Epithelial cell of esophagus (primary cell): ENCODE data around the gene SLC6A1.

Experiments
- DNase-seq: peaks from one replicate; pipeline ENCODE4 v3.0.0; 2010; ENCODE audit warnings: low read depth
- H3K4me3 ChIP-seq: 2 replicates; pipeline ENCODE4 v1.5.1; 2011; ENCODE audit warnings: mild to moderate bottlenecking, low read length, control low read depth
- TF ChIP-seq, protein P1 (sequence below): IDR thresholded peaks from 2 replicates; pipeline ENCODE4 v1.5.1; 2011; ENCODE audit warnings: low read depth, mild to moderate bottlenecking, low read length, control low read depth, inconsistent platforms; ENCODE audit not compliant: insufficient read depth; ENCODE audit errors: missing control alignments

SLC6A1 gene

GRCh38 chr3:10988991-10989484, 3.5 kb upstream of the SLC6A1 start:
- H3K4me3 ChIP-seq = no peak overlapping the region
- DNase-seq = no peak
- TF ChIP-seq, protein P1, sequence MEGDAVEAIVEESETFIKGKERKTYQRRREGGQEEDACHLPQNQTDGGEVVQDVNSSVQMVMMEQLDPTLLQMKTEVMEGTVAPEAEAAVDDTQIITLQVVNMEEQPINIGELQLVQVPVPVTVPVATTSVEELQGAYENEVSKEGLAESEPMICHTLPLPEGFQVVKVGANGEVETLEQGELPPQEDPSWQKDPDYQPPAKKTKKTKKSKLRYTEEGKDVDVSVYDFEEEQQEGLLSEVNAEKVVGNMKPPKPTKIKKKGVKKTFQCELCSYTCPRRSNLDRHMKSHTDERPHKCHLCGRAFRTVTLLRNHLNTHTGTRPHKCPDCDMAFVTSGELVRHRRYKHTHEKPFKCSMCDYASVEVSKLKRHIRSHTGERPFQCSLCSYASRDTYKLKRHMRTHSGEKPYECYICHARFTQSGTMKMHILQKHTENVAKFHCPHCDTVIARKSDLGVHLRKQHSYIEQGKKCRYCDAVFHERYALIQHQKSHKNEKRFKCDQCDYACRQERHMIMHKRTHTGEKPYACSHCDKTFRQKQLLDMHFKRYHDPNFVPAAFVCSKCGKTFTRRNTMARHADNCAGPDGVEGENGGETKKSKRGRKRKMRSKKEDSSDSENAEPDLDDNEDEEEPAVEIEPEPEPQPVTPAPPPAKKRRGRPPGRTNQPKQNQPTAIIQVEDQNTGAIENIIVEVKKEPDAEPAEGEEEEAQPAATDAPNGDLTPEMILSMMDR = no peak

DNA sequence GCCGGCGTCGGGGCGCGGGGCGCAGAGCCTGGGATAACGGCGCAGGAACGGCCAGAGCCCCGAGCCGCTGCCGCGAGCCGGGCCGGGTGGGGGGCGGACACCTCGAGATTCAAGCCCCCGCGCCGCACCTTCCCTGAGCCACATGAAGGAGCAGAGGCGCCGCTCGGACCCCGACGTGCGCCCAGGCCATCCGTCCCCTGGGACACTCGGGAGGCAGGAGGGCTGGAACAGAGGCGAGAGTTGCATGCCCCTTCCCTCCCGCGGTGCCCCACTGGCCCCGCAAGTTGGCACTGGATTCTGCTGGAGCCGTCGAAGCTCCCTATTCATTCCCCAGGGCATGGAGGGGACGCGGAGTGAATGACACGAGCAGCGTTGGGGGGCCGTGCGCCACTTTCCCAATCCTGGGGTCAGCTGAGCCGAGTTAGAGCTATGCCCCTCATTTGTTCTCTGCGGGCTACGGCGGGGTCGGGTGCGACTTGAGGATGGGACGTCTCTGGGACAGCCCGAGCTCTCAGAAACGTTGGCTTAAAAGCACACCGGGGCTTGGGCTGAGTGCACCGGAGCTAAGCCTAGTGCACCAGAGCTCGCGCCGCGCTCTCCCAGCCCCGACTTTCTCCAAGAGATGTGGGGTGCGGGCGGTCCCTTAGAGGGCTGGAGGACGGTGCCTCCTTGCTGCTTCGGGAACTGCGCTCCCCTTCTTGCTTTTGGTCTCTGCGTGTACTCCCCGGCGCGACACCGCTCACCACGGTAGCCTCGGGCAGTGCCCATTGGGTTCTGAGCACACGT, 588 bp downstream of the SLC6A1 start:
- TF ChIP-seq, protein P1 = no peak
- DNase-seq = no peak
- no peak overlapping the region for H3K4me3 ChIP-seq

- TF ChIP-seq, protein P1 = no peak
- no peak overlapping the region for H3K4me3 ChIP-seq
- DNase-seq = no peak
Measured at GRCh38 chr3:10993729-10994065, 1.1 kb downstream of the SLC6A1 start.

DNA sequence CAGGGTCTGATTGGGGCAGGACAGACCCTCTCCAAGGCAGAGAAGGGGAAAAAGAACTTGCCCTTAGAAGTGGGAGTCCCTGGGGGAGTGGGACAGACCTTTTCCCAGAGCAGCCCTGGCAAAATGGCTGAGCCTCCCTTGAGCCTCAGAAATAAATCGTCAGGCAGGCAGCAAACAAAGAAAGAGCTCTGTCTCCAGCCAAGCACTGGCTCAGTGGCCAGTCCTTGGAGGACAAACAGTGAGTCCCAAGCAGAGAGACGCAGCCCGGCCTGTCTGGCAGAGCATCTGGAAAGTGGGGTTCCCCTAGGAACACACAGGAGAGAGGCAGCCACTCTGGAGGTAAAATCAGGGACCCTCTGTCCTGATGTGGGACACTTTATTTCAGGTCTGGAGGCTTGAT, 1.8 kb downstream of the SLC6A1 start:
- no peak overlapping the region for H3K4me3 ChIP-seq
- no peak for DNase-seq
- TF ChIP-seq, protein P1 = no peak

DNA sequence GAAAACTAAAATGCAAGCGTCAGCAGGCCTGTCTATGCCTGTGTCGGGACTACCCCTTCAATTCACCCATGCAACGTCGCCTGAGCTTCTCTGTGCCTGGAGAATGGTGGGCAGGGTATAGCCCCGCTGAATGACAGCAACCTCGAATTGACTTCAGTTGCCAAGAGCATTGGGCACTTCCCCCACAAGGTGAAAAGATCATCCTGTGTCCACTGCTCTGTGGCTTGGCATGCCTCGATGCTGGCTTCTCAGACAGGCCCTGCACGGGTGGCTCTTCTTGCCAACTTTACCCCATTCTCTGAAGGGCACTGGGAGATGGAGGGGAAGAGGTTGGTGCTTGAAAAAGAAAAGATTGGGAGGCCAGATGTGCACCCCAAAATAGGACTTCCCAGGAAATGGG, 3.3 kb downstream of the SLC6A1 start:
- TF ChIP-seq, protein P1 = no peak
- no peak overlapping the region for H3K4me3 ChIP-seq
- no peak for DNase-seq

DNA sequence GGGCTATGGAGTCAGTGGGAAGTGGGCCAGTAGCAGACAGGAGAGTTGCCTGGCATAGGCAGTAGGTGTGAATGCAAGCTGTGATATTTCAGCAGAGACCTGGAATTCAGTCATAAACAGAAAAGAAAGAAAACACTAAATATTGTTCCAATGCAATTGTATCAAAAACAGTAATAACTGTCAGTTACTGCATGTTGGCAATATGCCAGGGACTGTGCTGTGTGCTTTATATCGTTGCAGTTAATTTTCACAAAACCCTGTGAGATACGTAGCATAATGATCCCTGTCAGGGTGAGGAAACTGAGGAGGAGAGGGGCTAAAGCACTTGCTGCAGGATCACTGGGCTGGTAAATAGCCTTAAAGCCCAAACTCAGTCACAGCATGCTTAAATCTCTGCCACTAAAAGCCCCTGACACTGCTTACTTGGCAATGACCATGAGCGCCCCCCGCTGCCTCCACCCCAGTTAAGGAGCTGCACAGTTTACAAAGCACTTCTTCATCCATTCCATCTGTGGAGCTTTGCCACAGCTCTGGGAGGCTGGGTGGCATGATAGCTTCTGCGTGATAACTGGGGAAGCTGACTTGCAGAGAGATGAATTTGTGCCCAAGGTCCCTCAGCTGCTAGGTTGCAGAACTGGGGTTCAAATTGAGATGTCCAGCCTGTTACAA, 3.9 kb downstream of the SLC6A1 start:
- TF ChIP-seq, protein P1 = no peak
- DNase-seq = no peak
- no peak overlapping the region for H3K4me3 ChIP-seq

GRCh38 chr3:10997196-10997595, 4.6 kb downstream of the SLC6A1 start:
- DNase-seq = no peak
- no peak overlapping the region for H3K4me3 ChIP-seq

More at GRCh38 chr3:10997196-10997595, 4.6 kb downstream of the SLC6A1 start:
- TF ChIP-seq, protein P1 = no peak
